Calu3 (cell line): ENCODE data around the gene STAB1. TPM values are rescaled to one million over a fixed set of nuclear protein-coding genes. Genes with fewer than 3 reads are reported as not detected.

Experiments used
- BruUV-seq: library from RNA; stranded (reverse); fragments of 400-500 nt; replicated peaks from 2 replicates; lab custom pipeline; 2021; lab: Mats Ljungman, UMichigan
- CTCF ChIA-PET: fragments of 300-600 bp; sonication (Branson Sonifier 250); formaldehyde crosslinking; loops from one replicate; lab custom pipeline; 2022; ENCODE audit warnings: antibody characterized with exemption; lab: Charles Lee
- DNase-seq: peaks from one replicate; pipeline ENCODE4 v3.0.0; 2022
- H3K27ac Mint-ChIP-seq: one replicate; pipeline ENCODE4 v1.8.0; 2022; ENCODE audit warnings: mixed read lengths; ENCODE audit not compliant: unreplicated experiment
- H3K27me3 Mint-ChIP-seq: one replicate; pipeline ENCODE4 v1.8.0; 2022; ENCODE audit warnings: mixed read lengths; ENCODE audit not compliant: unreplicated experiment
- H3K36me3 Mint-ChIP-seq: one replicate; pipeline ENCODE4 v1.8.0; 2022; ENCODE audit warnings: mild to moderate bottlenecking, moderate library complexity, mixed read lengths; ENCODE audit not compliant: insufficient read depth, unreplicated experiment
- H3K4me1 Mint-ChIP-seq: one replicate; pipeline ENCODE4 v1.8.0; 2022; ENCODE audit warnings: mild to moderate bottlenecking, low read depth, mixed read lengths; ENCODE audit not compliant: unreplicated experiment
- H3K4me3 Mint-ChIP-seq: one replicate; pipeline ENCODE4 v1.8.0; 2022; ENCODE audit warnings: mild to moderate bottlenecking, low read depth, moderate library complexity, mixed read lengths; ENCODE audit not compliant: unreplicated experiment
- H3K9me3 Mint-ChIP-seq: one replicate; pipeline ENCODE4 v1.8.0; 2022; ENCODE audit warnings: low read depth, mixed read lengths; ENCODE audit not compliant: unreplicated experiment
- CTCF ChIP-seq: fragments of 200-600 bp; IDR thresholded peaks from one replicate; pipeline ENCODE4 v1.8.0; 2022; ENCODE audit warnings: antibody characterized with exemption; ENCODE audit not compliant: unreplicated experiment
- intact Hi-C: fragments of 100-400 bp; cut with micrococcal nuclease; formaldehyde crosslinking; loops from one replicate; pipeline ENCODE4 v1.10.0; 2022; ENCODE audit not compliant: unreplicated experiment
- total RNA-seq: library from RNA; stranded (reverse); gene quantifications from 2 replicates; pipeline ENCODE4 v1.2.3, GENCODE V29; 2022

STAB1 gene
- total RNA-seq, 1 experiment from 2014 or later, result 0.26 TPM

DNA sequence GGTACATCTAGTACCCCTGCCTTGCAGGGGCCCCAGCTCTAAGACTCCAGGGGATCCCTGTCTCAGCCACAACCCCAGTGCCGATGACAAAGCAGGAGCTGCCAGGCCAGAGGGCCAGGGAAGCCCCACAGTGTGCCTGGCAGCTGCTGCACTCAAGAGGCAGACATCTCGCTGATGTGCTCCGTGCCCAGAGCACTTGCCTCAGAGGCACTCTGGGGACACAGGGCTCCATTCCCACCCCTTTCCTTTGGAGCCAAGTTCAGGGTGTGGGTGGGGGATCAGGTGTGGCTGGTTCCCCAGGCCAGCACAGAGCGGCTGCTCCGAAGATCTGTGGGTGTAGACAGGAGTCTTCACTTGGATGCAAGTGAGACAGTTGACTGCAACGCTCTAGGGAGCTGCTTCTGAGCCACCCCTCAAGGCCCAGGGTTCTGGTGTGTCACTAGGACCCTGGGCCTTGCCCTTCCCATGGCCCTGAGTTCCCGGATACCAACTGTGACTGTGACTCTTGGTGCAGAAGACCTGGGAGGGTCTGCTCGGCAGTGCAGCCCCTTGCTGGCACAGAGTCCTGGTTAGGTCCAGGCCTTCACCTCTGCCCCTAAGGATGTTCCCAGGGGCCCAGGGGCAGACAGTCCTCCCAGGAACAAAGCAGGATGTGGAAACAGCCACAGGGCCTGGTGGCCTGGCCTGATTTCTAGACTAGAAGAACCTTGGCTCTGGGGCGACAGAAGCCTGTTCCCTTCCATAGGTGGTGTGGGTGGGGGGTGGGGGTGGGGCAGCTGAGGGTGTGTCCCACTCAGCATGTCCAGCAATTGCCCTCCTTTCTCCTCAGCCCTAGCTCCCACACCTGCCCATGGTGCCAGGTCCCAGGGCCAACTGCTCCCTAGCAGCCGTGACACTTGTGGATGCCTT, 36.0 kb downstream of the STAB1 start:
- no peak for TF ChIP-seq CTCF

GRCh38 chr3:52531860-52532516, 36.9 kb downstream of the STAB1 start:
- peaks cover 54% of the 10 kb centered on the region for H3K36me3 Mint-ChIP-seq
- no peak for TF ChIP-seq CTCF
- intact Hi-C loops, result loop anchor here (10.0 kb wide), 1 partner anchor 153 kb away; the partner anchor contains the start of genes GNL3 and PBRM1
- H3K9me3 Mint-ChIP-seq, result no peaks in the 10 kb centered on the region
- H3K27me3 Mint-ChIP-seq, result no peaks in the 10 kb centered on the region
- peak overlapping the region; percentile 74 for H3K27ac Mint-ChIP-seq
- H3K4me1 Mint-ChIP-seq, result no peaks in the 10 kb centered on the region
- BruUV-seq, result TSS peak; percentile 69
- H3K4me3 Mint-ChIP-seq, result peak overlapping the region; percentile 82
- DNase-seq, result no peak
- CTCF ChIA-PET, result interaction anchor here (0.6 kb wide), 1 partner anchor 63 kb away, joined by 7 read pairs; no protein-coding TSS in a partner anchor

More for the DNA sequence above, 36.0 kb downstream of the STAB1 start:
- intact Hi-C loops, result loop anchor here (10.0 kb wide), 1 partner anchor 154 kb away; the partner anchor contains the start of genes GNL3 and PBRM1
- CTCF ChIA-PET, result no interaction called here
- Mint-ChIP-seq H3K27me3 (no peaks in the 10 kb centered on the region), H3K9me3 (no peaks in the 10 kb centered on the region), H3K4me1 (no peaks in the 10 kb centered on the region), H3K27ac (no peak overlapping the region), H3K36me3 (peaks cover 52% of the 10 kb centered on the region), H3K4me3 (no peak overlapping the region)
- DNase-seq, result no peak
- BruUV-seq, result no TSS peak

DNA sequence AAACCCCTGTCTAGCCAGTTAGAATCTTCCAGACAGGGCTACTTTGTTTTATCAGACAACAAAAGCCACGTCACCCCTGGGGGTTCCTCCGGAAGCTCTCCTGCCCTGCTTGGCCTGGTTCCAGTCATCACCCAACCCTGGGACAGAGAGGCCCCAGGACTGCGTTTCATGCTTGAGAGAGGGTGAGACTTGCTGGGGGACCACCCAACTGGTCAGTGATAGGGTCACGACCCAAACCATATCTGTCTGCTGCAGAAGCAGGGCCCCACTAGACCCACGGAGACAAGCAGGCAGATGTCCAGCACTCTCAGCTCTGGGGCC, 37.3 kb downstream of the STAB1 start:
- Mint-ChIP-seq H3K27ac (peak overlapping the region; percentile 74), H3K4me3 (peak overlapping the region; percentile 82), H3K4me1 (peaks cover 3% of the 10 kb centered on the region), H3K27me3 (no peaks in the 10 kb centered on the region), H3K9me3 (no peaks in the 10 kb centered on the region), H3K36me3 (peaks cover 57% of the 10 kb centered on the region)
- intact Hi-C loops, result loop anchor here (10.0 kb wide), 1 partner anchor 152 kb away; the partner anchor contains the start of genes GNL3 and PBRM1
- no peak for TF ChIP-seq CTCF
- no TSS peak for BruUV-seq
- CTCF ChIA-PET, result interaction anchor here (0.6 kb wide), 1 partner anchor 64 kb away, joined by 7 read pairs; no protein-coding TSS in a partner anchor
- DNase-seq, result peak; percentile 61

- peaks cover 56% of the 10 kb centered on the region for H3K36me3 Mint-ChIP-seq
- DNase-seq, result peak; percentile 40
- peak overlapping the region; percentile 82 for H3K4me3 Mint-ChIP-seq
- intact Hi-C loops, result loop anchor here (10.0 kb wide), 1 partner anchor 152 kb away; the partner anchor contains the start of genes GNL3 and PBRM1
- no TSS peak for BruUV-seq
- H3K27me3 Mint-ChIP-seq, result no peaks in the 10 kb centered on the region
- CTCF ChIA-PET, result no interaction called here
- H3K4me1 Mint-ChIP-seq, result peaks cover 9% of the 10 kb centered on the region
- H3K27ac Mint-ChIP-seq, result peak overlapping the region; percentile 74
- H3K9me3 Mint-ChIP-seq, result no peaks in the 10 kb centered on the region
- no peak for TF ChIP-seq CTCF
These were observed 37.9 kb downstream of the STAB1 start for GRCh38 chr3:52532838-52533622.
